IPS DF 4.7 (cell line): ENCODE measurements around the gene JSRP1.

Experiments used
- DNase-seq: peaks from one replicate; pipeline ENCODE4 v3.0.0-alpha.2; 2013; ENCODE audit warnings: low spot score; ENCODE audit errors: extremely low read depth

JSRP1 gene

GRCh38 chr19:2255982-2256685 is at the start of gene JSRP1:
Gene JSRP1 (minus strand): TSS chr19:2256417. CDS start chr19:2255314, 1,103 bp downstream.
- no peak for DNase-seq

- no peak for DNase-seq
Measured at GRCh38 chr19:2305452-2306280, 49.4 kb upstream of the JSRP1 start.

GRCh38 chr19:2303211-2303798 is 47.1 kb upstream of the JSRP1 start:
- no peak for DNase-seq

GRCh38 chr19:2302319-2303210 is 46.3 kb upstream of the JSRP1 start:
- no peak for DNase-seq

- no peak for DNase-seq
Measured at GRCh38 chr19:2300533-2300932, 44.3 kb upstream of the JSRP1 start.

GRCh38 chr19:2296141-2296540 is 39.9 kb upstream of the JSRP1 start:
- DNase-seq = no peak

- DNase-seq = no peak
Measured at GRCh38 chr19:2294687-2295335, 38.6 kb upstream of the JSRP1 start.

GRCh38 chr19:2291185-2291751 is 35.1 kb upstream of the JSRP1 start:
- DNase-seq = no peak

- DNase-seq = no peak
Measured at GRCh38 chr19:2290441-2291184, 34.4 kb upstream of the JSRP1 start.

GRCh38 chr19:2289714-2290435 is 33.7 kb upstream of the JSRP1 start:
- DNase-seq = no peak

- no peak for DNase-seq
Measured at GRCh38 chr19:2288818-2289713, 32.8 kb upstream of the JSRP1 start.

GRCh38 chr19:2288338-2288817 is 32.2 kb upstream of the JSRP1 start:
- no peak for DNase-seq

GRCh38 chr19:2287585-2288337 is 31.5 kb upstream of the JSRP1 start:
- no peak for DNase-seq

GRCh38 chr19:2286402-2287140 is 30.4 kb upstream of the JSRP1 start:
- no peak for DNase-seq

- DNase-seq = no peak
Measured at GRCh38 chr19:2283835-2284507, 27.8 kb upstream of the JSRP1 start.

GRCh38 chr19:2282862-2283237 is 26.6 kb upstream of the JSRP1 start:
- DNase-seq = no peak
